ENCODE results near the gene ETNK1. TPM values are rescaled to one million over a fixed set of nuclear protein-coding genes. Genes with fewer than 3 reads are reported as not detected.
"Not testable (repeated sequence)": the region's sequence is repeated elsewhere in the genome, so short reads cannot be mapped to it uniquely, and the experiment has no call there.

The ETNK1 gene
- total RNA-seq, 2 experiments from 2014 or later: 24.3 to 26.4 TPM

GRCh38 chr12:22687361-22688076 is 62.5 kb downstream of the ETNK1 start:
- intact Hi-C loops (cut with DNase I, micrococcal nuclease): no loop called here
- Histone ChIP-seq H3K27ac (ENCODE audit: low read depth in 1 of 2, low read length in 2 of 2) (no peak overlapping the region), H3K4me3 (ENCODE audit: low read length) (no peak overlapping the region), H3K36me3 (ENCODE audit: insufficient read depth, low read length) (no peaks in the 10 kb centered on the region), H3K4me1 (ENCODE audit: insufficient read depth, low read length) (no peaks in the 10 kb centered on the region), H3K27me3 (ENCODE audit: control insufficient read depth in 1 of 2, insufficient read depth in 2 of 2, low read length in 2 of 2) (no peaks in the 10 kb centered on the region), H3K9me3 (ENCODE audit: control insufficient read depth in 1 of 2, insufficient read depth in 1 of 2, low read length in 2 of 2) (no peaks in the 10 kb centered on the region)
- POLR2A ChIA-PET: no interaction called here
- ATAC-seq (ENCODE audit: poor library complexity) (no peak), DNase-seq (peak in 3 of 14 experiments; percentile 10 to 44 (median 25))
- no peak overlapping the region for H3K4me3 Mint-ChIP-seq
- no peaks in the 10 kb centered on the region for H3K9me3 Mint-ChIP-seq
- no peak for TF ChIP-seq CTCF (IDR thresholded peaks at IDR 0.05)
- H3K36me3 Mint-ChIP-seq (ENCODE audit: low read depth): peaks cover 30% of the 10 kb centered on the region
- peaks cover 16% of the 10 kb centered on the region for H3K4me1 Mint-ChIP-seq (ENCODE audit: low read depth)
- no peaks in the 10 kb centered on the region for H3K27me3 Mint-ChIP-seq
- CTCF ChIA-PET: no interaction called here
- no peak overlapping the region for H3K27ac Mint-ChIP-seq

- H3K36me3 Mint-ChIP-seq (ENCODE audit: low read depth): peaks cover 15% of the 10 kb centered on the region
- ATAC-seq (ENCODE audit: poor library complexity): no peak
- Histone ChIP-seq H3K27ac (ENCODE audit: low read depth in 1 of 2, low read length in 2 of 2) (no peak overlapping the region), H3K4me3 (ENCODE audit: low read length) (no peak overlapping the region), H3K9me3 (ENCODE audit: control insufficient read depth in 1 of 2, insufficient read depth in 1 of 2, low read length in 2 of 2) (peaks cover 0 to 10% of the 10 kb centered on the region in 2 experiments), H3K27me3 (ENCODE audit: control insufficient read depth in 1 of 2, insufficient read depth in 2 of 2, low read length in 2 of 2) (no peaks in the 10 kb centered on the region), H3K4me1 (ENCODE audit: insufficient read depth, low read length) (no peaks in the 10 kb centered on the region), H3K36me3 (ENCODE audit: insufficient read depth, low read length) (no peaks in the 10 kb centered on the region)
- no peak for DNase-seq
- TF ChIP-seq CTCF (IDR thresholded peaks at IDR 0.05): no peak
- ChIA-PET POLR2A (no interaction called here), CTCF (no interaction called here)
- no peaks in the 10 kb centered on the region for H3K9me3 Mint-ChIP-seq
- H3K27ac Mint-ChIP-seq: no peak overlapping the region
- H3K27me3 Mint-ChIP-seq: no peaks in the 10 kb centered on the region
- H3K4me1 Mint-ChIP-seq (ENCODE audit: low read depth): peaks cover 11% of the 10 kb centered on the region
- intact Hi-C loops (cut with DNase I, micrococcal nuclease): no loop called here
- H3K4me3 Mint-ChIP-seq: no peak overlapping the region
Measured at GRCh38 chr12:22689876-22690275, 64.9 kb downstream of the ETNK1 start.

- no peaks in the 10 kb centered on the region for H3K36me3 ChIP-seq (ENCODE audit: insufficient read depth, low read length)
- no peak for ATAC-seq (ENCODE audit: poor library complexity)
- Mint-ChIP-seq H3K4me1 (ENCODE audit: low read depth) (peaks cover 11% of the 10 kb centered on the region), H3K9me3 (no peaks in the 10 kb centered on the region), H3K27me3 (no peaks in the 10 kb centered on the region), H3K4me3 (no peak overlapping the region), H3K36me3 (ENCODE audit: low read depth) (peaks cover 10% of the 10 kb centered on the region), H3K27ac (no peak overlapping the region)
- H3K4me3 ChIP-seq (ENCODE audit: low read length): no peak overlapping the region
- H3K27me3 ChIP-seq (ENCODE audit: control insufficient read depth in 1 of 2, insufficient read depth in 2 of 2, low read length in 2 of 2): no peaks in the 10 kb centered on the region
- DNase-seq: no peak
- H3K27ac ChIP-seq (ENCODE audit: low read depth in 1 of 2, low read length in 2 of 2): no peak overlapping the region
- peaks cover 0 to 14% of the 10 kb centered on the region in 2 experiments for H3K9me3 ChIP-seq (ENCODE audit: control insufficient read depth in 1 of 2, insufficient read depth in 1 of 2, low read length in 2 of 2)
- ChIA-PET CTCF (no interaction called here), POLR2A (no interaction called here)
- intact Hi-C loops (cut with DNase I, micrococcal nuclease): no loop called here
- H3K4me1 ChIP-seq (ENCODE audit: insufficient read depth, low read length): no peaks in the 10 kb centered on the region
- no peak for TF ChIP-seq CTCF (IDR thresholded peaks at IDR 0.05)
Measured at GRCh38 chr12:22691319-22691718, 66.3 kb downstream of the ETNK1 start.

GRCh38 chr12:22692467-22692866 is 67.5 kb downstream of the ETNK1 start:
- H3K4me1 Mint-ChIP-seq (ENCODE audit: low read depth); H3K27ac Mint-ChIP-seq; H3K36me3 ChIP-seq (ENCODE audit: insufficient read depth, low read length); H3K36me3 Mint-ChIP-seq (ENCODE audit: low read depth); H3K9me3 Mint-ChIP-seq; H3K4me3 Mint-ChIP-seq; H3K4me3 ChIP-seq (ENCODE audit: low read length); CTCF ChIA-PET; POLR2A ChIA-PET; H3K27me3 ChIP-seq (ENCODE audit: control insufficient read depth in 1 of 2, insufficient read depth in 2 of 2, low read length in 2 of 2); intact Hi-C loops (cut with DNase I, micrococcal nuclease); H3K27ac ChIP-seq (ENCODE audit: low read depth in 1 of 2, low read length in 2 of 2); H3K4me1 ChIP-seq (ENCODE audit: insufficient read depth, low read length); H3K27me3 Mint-ChIP-seq; ATAC-seq (ENCODE audit: poor library complexity): not testable (repeated sequence)
- DNase-seq: peak in 1 of 14 experiments; percentile 11
- peaks cover 0 to 14% of the 10 kb centered on the region in 2 experiments for H3K9me3 ChIP-seq (ENCODE audit: control insufficient read depth in 1 of 2, insufficient read depth in 1 of 2, low read length in 2 of 2)

All from CD4-positive, alpha-beta T cell (primary cell).